Fibroblast of lung (primary cell): Measurements from ENCODE around the gene VPS26C.

Source experiments
- CTCF ChIP-seq, 2 donors: IDR thresholded peaks in 1 of 2; conservative IDR thresholded peaks in 1 of 2; 1 replicate in 1 of 2; 2 replicates in 1 of 2; pipeline ENCODE4 v1.5.1; 2011 to 2012; ENCODE audit warnings: low read length in 2 of 2, control low read depth in 1 of 2, inconsistent platforms in 1 of 2, low read depth in 1 of 2, mild to moderate bottlenecking in 1 of 2
- EZH2 ChIP-seq: IDR thresholded peaks from 2 replicates; pipeline ENCODE4 v1.5.1; 2012; ENCODE audit warnings: low read length, control low read depth, mild to moderate bottlenecking; ENCODE audit errors: missing control alignments

GRCh38 chr21:37195610-37196009, 71.5 kb downstream of the VPS26C start:
- no peak for TF ChIP-seq CTCF (conservative IDR thresholded peaks at IDR 0.05 in 1 of 2, IDR thresholded peaks at IDR 0.05 in 1 of 2; ENCODE audit: low read depth in 1 of 2, low read length in 2 of 2)
- no peak for TF ChIP-seq EZH2
